CD4-positive, alpha-beta T cell treated with Interferon gamma for 1 hour (primary cell): ENCODE measurements around the gene ABHD16B.

Experiments used
- DNase-seq: peaks from one replicate; pipeline ENCODE4 v3.0.0-alpha.2; 2020

ABHD16B gene

GRCh38 chr20:63897978-63898561 is 36.8 kb downstream of the ABHD16B start:
- DNase-seq, result no peak

GRCh38 chr20:63898882-63899558 is 37.7 kb downstream of the ABHD16B start:
- peak; percentile 13 for DNase-seq

GRCh38 chr20:63900413-63900812 is 39.1 kb downstream of the ABHD16B start:
- DNase-seq, result no peak

GRCh38 chr20:63903796-63904561 is 42.7 kb downstream of the ABHD16B start:
- DNase-seq, result no peak

- DNase-seq, result no peak
Observed at GRCh38 chr20:63908008-63908682, 46.8 kb downstream of the ABHD16B start.

GRCh38 chr20:63911176-63911575 is 49.9 kb downstream of the ABHD16B start:
- no peak for DNase-seq
